GM12872 (cell line): ENCODE results near the gene RASSF3.

ENCODE experiments used
- TF ChIP-seq, protein P1 (sequence below): IDR thresholded peaks from 3 replicates; pipeline ENCODE4 v1.5.1; 2011; ENCODE audit warnings: low read depth, mild to moderate bottlenecking, low read length, moderate library complexity; ENCODE audit not compliant: insufficient read depth

Gene RASSF3

DNA sequence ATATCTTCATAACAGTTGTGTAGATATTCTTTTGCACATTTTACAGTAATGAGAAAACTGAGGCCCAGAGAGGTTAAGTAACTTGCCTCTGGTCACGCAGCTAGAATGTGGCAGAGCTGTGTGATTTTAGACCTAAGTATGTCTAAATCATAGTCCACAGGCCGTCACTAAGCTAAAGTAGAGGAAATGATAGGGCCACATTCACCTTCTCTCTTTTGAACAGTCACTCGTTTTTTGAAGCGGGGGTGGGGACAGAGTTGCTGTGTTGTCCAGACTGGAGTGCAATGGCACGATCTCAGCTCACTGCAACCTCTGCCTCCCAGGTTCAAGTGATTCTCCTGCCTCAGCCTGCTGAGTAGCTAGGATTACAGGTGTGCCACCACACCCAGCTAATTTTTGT is 68.5 kb downstream of the RASSF3 start:
- TF ChIP-seq, protein P1, sequence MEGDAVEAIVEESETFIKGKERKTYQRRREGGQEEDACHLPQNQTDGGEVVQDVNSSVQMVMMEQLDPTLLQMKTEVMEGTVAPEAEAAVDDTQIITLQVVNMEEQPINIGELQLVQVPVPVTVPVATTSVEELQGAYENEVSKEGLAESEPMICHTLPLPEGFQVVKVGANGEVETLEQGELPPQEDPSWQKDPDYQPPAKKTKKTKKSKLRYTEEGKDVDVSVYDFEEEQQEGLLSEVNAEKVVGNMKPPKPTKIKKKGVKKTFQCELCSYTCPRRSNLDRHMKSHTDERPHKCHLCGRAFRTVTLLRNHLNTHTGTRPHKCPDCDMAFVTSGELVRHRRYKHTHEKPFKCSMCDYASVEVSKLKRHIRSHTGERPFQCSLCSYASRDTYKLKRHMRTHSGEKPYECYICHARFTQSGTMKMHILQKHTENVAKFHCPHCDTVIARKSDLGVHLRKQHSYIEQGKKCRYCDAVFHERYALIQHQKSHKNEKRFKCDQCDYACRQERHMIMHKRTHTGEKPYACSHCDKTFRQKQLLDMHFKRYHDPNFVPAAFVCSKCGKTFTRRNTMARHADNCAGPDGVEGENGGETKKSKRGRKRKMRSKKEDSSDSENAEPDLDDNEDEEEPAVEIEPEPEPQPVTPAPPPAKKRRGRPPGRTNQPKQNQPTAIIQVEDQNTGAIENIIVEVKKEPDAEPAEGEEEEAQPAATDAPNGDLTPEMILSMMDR, result no peak

DNA sequence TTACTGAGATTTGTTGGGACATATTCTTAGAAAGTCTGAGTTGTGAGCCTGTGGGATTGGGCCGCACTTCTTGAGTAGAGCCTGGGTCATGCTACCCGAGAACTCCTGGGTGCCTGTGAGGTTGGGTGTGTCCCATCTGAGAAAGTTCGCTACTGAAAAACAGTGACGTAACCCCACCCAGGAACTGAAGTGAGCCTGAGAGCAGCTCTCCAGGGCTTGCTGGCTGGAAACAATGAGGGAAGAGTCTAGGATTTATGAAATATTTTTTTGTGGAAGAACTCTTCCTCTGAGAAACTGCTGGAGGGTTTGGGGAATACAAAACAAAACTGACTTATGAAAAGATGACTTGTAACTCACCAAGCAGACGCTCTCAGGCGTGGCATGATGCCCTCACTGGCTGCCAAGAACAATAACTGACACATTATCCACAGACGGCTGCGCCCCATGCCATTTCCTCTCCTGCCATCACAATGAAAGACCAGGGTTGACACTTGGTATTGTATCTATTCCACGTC is 69.2 kb downstream of the RASSF3 start:
- TF ChIP-seq, protein P1, result no peak

DNA sequence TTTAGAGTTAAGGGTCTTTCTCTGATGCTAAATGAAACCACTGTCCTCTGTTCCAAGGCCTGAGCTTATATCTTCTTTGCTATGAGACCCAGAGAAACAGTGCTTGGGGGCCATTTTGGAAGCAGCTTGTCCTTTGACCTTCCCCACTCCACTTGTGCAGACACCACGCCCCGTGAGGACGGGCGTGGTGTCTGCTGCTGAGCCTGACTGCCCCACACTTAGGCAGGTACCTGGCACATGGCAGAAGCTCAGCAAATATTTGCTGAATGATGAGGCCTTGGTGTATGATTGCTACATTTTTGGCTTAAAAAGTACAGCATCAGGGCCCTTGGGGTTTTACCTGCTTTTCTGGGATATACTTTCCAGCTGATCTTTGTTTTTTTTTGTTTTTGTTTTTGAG is 69.9 kb downstream of the RASSF3 start:
- TF ChIP-seq, protein P1, result no peak

DNA sequence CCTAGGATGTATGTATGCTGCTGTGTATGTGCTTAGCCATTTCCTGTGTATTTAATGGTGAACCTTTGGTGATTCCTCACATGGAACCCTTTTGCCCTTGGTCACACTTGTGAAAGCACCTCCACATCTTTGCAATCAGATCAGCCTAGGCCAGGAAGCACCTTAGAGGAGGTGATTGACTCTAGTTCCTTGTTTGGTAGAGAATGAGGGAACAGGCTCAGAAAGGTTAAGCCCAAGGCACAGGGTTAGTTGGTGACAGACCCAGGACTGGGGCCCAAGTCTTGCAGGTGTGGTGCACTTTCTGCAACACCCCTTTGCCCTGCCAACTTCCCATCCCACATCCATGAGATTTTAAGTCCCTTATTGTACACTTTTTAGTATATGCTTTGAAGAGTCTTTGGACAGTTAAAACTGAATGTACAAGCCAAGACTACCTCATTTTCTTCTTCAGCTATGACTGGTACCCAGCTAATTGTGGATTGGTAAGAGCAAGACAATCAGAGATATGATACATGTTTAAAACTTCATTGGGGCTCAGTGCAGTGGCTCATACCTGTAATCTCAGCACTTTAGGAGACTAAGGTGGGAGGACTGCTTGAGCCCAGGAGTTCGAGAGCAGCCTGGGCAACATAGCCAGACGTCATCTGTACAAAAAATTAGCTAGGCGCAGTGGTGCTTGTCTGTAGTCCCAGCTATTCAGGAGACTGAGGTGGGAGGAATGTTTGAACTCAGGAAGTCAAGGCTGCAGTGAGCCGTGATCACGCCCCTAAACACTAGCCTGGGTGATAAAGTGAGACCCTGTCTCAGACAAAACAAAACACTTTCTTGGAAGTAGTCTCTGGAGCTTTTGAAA is 71.1 kb downstream of the RASSF3 start:
- TF ChIP-seq, protein P1, result no peak

DNA sequence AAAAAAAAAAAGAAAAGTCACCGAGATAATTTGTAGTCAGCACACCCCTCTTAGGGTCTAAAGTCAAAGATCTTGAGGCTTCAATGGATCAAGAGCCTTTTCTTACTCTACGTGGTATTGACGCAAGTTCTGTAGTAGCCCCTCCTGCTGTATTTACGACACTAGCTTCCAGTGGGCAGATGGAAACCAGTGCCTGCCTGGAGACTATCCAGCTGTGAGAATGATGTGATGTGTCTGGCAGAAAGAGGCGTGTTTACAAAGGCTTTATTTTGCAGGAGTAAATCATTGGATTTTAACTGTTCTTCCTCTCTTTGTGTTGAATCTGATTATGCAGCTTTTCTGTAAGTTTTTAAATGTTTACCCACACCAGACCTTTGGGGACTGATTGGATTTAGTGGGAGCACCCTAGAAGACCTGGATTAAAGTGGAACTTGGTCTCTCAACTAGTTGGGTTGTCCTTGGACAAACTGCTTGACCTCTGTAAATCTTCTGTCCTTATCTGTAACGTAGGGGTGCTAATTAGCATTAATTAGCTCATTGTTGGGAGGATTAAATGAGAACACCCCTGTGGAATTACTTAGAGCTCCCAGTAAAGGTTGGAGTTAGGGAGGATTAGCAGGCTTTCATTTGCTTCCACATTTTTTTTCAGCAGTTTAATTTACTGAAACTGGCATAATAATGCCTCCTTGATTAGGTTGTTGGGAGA is 72.4 kb downstream of the RASSF3 start:
- TF ChIP-seq, protein P1, result no peak

DNA sequence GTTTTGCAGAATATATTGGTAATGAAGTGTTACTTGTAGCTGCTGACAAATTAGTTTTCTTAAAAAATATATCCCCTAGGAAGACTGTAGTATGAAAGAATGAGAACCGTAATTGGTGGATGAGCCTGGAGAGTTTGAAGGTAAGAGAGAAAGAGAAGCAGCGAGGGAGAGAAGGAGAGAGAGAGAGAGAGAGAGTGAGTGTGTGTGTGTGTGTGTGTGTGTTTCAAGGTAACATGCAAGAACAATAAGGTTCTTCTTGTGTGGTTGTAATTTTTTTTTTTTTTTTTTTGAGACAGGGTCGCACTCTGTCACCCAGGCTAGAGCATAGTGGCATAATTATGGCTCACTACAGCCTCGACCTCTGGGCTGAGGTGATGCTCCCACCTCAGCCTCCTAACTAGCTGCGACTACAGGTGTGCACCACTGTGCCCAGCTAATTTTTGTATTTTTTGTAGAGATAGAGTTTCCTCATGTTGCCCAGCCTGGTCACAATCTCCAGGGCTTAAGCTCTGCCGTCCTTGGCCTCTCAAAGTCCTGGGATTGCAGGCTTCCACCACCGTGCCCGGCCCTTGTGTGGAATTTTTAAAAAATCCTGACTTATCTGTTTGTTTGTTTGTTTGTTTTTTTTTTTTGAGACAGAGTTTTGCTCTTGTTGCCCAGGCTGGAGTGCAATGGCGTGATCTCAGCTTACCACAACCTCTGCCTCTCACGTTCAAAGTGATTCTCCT is 73.7 kb downstream of the RASSF3 start:
- TF ChIP-seq, protein P1, result no peak

DNA sequence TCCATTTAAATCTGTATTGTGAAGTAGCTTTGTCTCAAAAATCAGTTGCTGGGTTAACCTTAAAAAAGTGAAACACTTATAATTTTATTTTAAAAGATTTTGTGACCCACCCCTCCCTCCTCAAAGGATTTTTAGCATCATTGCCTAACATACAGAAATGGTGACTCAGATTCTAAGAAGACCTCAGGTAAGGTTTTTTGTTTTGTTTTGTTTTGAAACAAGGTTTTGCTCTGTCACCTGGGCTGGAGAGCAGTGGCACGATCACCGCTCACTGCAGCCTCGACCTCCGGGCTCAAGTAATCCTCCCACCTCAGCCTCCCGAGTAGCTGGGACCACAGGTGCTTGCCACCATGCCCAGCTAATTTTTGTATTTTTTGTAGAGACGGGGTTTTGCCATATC is 74.8 kb downstream of the RASSF3 start:
- TF ChIP-seq, protein P1, result no peak
